Measurements from ENCODE around the gene PAGE2B. TPM values are rescaled to one million over a fixed set of nuclear protein-coding genes. Genes with fewer than 3 reads are reported as not detected.
A peak's percentile ranks its signal among the peaks of the same experiment; 100 is the strongest.
"Not testable (repeated sequence)": the region's sequence is repeated elsewhere in the genome, so short reads cannot be mapped to it uniquely, and the experiment has no call there.

The PAGE2B gene
- polyA plus RNA-seq, 4 donors: 0.24 TPM; not detected in 3

DNA sequence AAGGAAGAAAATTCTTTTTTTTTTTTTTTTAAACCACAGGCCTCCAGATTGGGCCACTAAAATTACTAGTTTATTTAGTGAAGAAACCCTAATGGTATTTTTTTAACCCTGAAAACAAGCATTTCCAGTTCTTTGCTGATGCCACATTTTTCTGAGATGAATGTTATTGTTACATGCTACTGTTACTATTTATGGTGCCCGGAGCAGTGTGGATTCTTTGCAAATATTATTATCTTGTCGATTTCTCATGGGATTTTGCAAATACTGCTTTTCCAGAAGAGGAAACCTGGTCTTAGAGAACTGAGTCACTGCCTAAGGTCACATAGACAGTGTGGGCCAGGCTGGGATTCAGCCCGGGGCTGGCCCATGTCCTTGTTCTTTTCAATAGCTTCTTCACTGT is 35.4 kb upstream of the PAGE2B start:
- Histone ChIP-seq H3K9me3 (ENCODE audit: control insufficient read depth in 2 of 2, insufficient read depth in 1 of 2, low read depth in 1 of 2, low read length in 1 of 2) (no peaks in the 10 kb centered on the region), H3K27ac (ENCODE audit: low read depth in 1 of 3, low read length in 2 of 3) (no peak overlapping the region), H3K27me3 (ENCODE audit: control insufficient read depth in 3 of 3, insufficient read depth in 3 of 3, low read length in 3 of 3) (no peaks in the 10 kb centered on the region), H3K4me3 (ENCODE audit: low read depth in 1 of 3, low read length in 3 of 3) (no peak overlapping the region), H3K36me3 (ENCODE audit: control insufficient read depth in 3 of 3, insufficient read depth in 2 of 3, low read depth in 1 of 3, low read length in 3 of 3) (no peaks in the 10 kb centered on the region), H3K4me1 (ENCODE audit: control insufficient read depth in 3 of 3, insufficient read depth in 2 of 3, low read depth in 1 of 3, low read length in 2 of 3) (no peaks in the 10 kb centered on the region)
- FAIRE-seq: no peak
- DNase-seq: no peak
- 79 to 83% (median 80%) methylated on average over 3 of the region's 3 CpGs for WGBS, 3 donors

DNA sequence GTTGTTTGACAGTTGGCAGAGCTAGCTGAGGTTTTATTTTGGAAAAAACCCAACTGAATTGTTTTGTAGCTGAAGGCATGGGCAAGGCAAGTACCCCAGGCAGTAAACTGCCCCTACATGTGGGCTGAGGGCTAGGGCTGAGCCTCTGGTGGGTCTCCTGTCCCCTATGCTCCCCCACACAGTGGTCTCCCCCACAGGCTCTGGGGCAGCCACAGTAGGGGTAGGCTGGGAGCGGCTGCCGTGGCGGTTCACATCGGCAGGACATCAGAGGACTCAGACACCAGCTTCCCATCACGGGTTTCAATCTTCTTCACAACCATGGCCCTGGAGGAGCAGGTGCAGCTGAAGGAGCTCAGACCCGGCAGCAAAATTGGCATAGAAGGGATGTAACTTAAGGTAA is 33.3 kb upstream of the PAGE2B start:
- Histone ChIP-seq H3K4me1 (ENCODE audit: control insufficient read depth in 3 of 3, insufficient read depth in 2 of 3, low read depth in 1 of 3, low read length in 2 of 3) (no peaks in the 10 kb centered on the region), H3K9me3 (ENCODE audit: control insufficient read depth in 2 of 2, insufficient read depth in 1 of 2, low read depth in 1 of 2, low read length in 1 of 2) (no peaks in the 10 kb centered on the region), H3K4me3 (ENCODE audit: low read depth in 1 of 3, low read length in 3 of 3) (no peak overlapping the region), H3K27ac (ENCODE audit: low read depth in 1 of 3, low read length in 2 of 3) (no peak overlapping the region), H3K27me3 (ENCODE audit: control insufficient read depth in 3 of 3, insufficient read depth in 3 of 3, low read length in 3 of 3) (no peaks in the 10 kb centered on the region), H3K36me3 (ENCODE audit: control insufficient read depth in 3 of 3, insufficient read depth in 2 of 3, low read depth in 1 of 3, low read length in 3 of 3) (no peaks in the 10 kb centered on the region)
- DNase-seq (no peak), FAIRE-seq (no peak)
- WGBS, 3 donors: 93 to 99% (median 98%) methylated on average over 6 of the region's 6 CpGs

DNA sequence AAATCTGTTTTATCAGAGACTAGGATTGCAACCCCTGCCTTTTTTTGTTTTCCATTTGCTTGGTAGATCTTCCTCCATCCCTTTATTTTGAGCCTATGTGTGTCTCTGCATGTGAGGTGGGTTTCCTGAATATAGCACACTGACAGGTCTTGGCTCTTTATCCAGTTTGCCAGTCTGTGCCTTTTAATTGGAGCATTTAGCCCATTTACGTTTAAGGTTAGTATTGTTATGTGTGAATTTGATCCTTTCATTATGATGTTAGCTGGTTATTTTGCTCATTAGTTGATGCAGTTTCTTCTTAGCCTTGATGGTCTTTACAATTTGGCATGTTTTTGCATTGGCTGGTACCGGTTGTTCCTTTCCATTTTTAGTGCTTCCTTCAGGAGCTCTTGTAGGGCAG is 24.2 kb upstream of the PAGE2B start:
- DNase-seq; H3K27ac ChIP-seq (ENCODE audit: low read depth in 1 of 3, low read length in 2 of 3); FAIRE-seq; H3K9me3 ChIP-seq (ENCODE audit: control insufficient read depth in 2 of 2, insufficient read depth in 1 of 2, low read depth in 1 of 2, low read length in 1 of 2); H3K36me3 ChIP-seq (ENCODE audit: control insufficient read depth in 3 of 3, insufficient read depth in 2 of 3, low read depth in 1 of 3, low read length in 3 of 3); H3K4me1 ChIP-seq (ENCODE audit: control insufficient read depth in 3 of 3, insufficient read depth in 2 of 3, low read depth in 1 of 3, low read length in 2 of 3); H3K4me3 ChIP-seq (ENCODE audit: low read depth in 1 of 3, low read length in 3 of 3); H3K27me3 ChIP-seq (ENCODE audit: control insufficient read depth in 3 of 3, insufficient read depth in 3 of 3, low read length in 3 of 3): not testable (repeated sequence)
- 76 to 92% (median 89%) methylated on average over 2 of the region's 2 CpGs for WGBS, 3 donors

DNA sequence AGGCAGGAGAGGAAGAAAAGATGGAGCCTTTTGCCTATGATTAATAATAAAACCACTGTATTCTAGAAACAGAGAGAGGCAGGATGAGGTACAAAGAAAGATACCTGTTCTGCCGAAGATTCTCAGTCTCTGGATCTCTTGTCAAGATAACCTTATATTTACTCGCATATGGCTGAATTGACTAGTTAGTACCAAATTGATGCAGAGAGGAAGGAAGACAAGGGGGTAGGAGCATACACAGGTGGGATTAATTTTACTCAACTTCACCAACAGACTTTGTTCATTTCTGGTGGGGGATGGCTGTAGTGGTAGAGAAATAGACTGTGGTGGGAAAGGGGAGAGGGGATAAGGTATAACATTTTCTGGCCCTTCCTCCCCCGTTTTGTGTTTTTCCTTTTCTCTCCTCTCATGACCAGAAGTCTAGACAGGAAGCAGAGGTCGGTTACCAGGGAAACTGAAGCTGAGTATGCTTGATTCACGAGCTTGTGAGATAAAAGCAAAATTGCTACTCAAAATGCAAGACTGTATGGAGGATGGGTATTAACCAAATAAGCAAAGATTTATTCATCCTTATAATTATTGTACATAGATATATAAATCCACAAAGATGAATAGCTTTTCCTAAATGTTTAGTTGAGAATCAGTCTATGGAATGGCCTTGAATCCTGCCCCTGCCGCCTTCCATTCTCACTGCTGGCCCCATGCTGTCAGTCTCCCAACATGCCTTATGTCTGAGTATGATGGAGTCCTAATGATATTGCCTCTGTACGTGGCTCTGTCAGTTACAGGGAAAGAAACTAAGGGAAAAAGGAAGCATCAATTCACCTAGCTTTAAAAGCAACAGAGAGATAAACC is 17.8 kb upstream of the PAGE2B start:
- FAIRE-seq (no peak), DNase-seq (peak; percentile 2 to 9)
- Histone ChIP-seq H3K4me1 (ENCODE audit: control insufficient read depth in 3 of 3, insufficient read depth in 2 of 3, low read depth in 1 of 3, low read length in 2 of 3) (no peaks in the 10 kb centered on the region), H3K27me3 (ENCODE audit: control insufficient read depth in 3 of 3, insufficient read depth in 3 of 3, low read length in 3 of 3) (no peaks in the 10 kb centered on the region), H3K9me3 (ENCODE audit: control insufficient read depth in 2 of 2, insufficient read depth in 1 of 2, low read depth in 1 of 2, low read length in 1 of 2) (no peaks in the 10 kb centered on the region), H3K27ac (ENCODE audit: low read depth in 1 of 3, low read length in 2 of 3) (no peak overlapping the region), H3K36me3 (ENCODE audit: control insufficient read depth in 3 of 3, insufficient read depth in 2 of 3, low read depth in 1 of 3, low read length in 3 of 3) (no peaks in the 10 kb centered on the region), H3K4me3 (ENCODE audit: low read depth in 1 of 3, low read length in 3 of 3) (no peak overlapping the region)
- WGBS, 3 donors: 15 to 34% (median 23%) methylated on average over 7 of the region's 7 CpGs

DNA sequence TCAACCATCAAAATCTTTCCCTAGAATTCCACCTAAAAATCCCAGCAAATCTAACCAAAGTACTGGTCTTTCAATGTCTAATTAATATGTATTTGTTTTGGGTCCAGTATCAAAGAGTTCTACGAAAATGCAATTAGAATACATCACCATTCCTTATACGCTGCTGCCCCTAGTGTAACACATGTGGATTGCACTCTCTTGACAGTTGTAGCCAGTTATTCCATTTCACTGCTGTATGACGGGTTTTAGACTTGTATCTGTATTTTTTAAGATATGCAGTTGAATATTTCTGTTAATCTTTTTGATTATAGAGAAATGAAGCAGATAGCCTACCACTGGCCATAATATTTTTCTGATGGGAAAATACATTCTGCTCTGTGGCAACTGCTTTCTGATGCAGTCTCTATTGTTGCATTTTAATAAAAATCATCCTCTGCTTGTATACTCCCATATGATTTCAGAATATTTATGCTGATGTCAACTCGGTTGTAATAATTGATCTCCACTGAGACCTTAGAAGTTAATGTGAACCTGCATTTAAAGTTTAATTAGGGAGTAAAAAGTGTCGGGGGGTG is 17.1 kb upstream of the PAGE2B start:
- no peaks in the 10 kb centered on the region for H3K4me1 ChIP-seq (ENCODE audit: control insufficient read depth in 3 of 3, insufficient read depth in 2 of 3, low read depth in 1 of 3, low read length in 2 of 3)
- 15 to 22% (median 19%) methylated on average over 5 of the region's 5 CpGs for WGBS, 3 donors
- FAIRE-seq (no peak), DNase-seq (peak; percentile 31 to 37)
- no peaks in the 10 kb centered on the region for H3K9me3 ChIP-seq (ENCODE audit: control insufficient read depth in 2 of 2, insufficient read depth in 1 of 2, low read depth in 1 of 2, low read length in 1 of 2)
- no peak overlapping the region for H3K27ac ChIP-seq (ENCODE audit: low read depth in 1 of 3, low read length in 2 of 3)
- H3K27me3 ChIP-seq (ENCODE audit: control insufficient read depth in 3 of 3, insufficient read depth in 3 of 3, low read length in 3 of 3): no peaks in the 10 kb centered on the region
- no peaks in the 10 kb centered on the region for H3K36me3 ChIP-seq (ENCODE audit: control insufficient read depth in 3 of 3, insufficient read depth in 2 of 3, low read depth in 1 of 3, low read length in 3 of 3)
- no peak overlapping the region for H3K4me3 ChIP-seq (ENCODE audit: low read depth in 1 of 3, low read length in 3 of 3)

DNA sequence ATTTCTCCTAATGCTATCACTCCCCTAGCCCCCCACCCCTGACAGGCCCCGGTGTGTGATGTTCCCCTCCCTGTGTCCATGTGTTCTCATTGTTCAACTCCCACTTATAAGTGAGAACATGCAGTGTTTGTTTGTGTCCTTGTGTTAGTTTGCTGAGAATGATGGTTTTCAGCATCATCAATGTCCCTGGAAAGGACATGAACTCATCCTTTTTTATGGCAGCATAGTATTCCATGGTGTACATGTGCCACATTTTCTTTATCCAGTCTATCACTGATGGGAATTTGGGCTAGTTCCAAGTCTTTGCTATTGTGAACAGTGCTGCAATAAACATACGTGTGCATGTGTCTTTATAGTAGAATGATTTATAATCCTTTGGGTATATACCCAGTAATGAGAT is 7.7 kb upstream of the PAGE2B start:
- WGBS, 3 donors: 73 to 75% (median 74%) methylated on average over 2 of the region's 2 CpGs
- H3K27ac ChIP-seq (ENCODE audit: low read depth in 1 of 3, low read length in 2 of 3); H3K36me3 ChIP-seq (ENCODE audit: control insufficient read depth in 3 of 3, insufficient read depth in 2 of 3, low read depth in 1 of 3, low read length in 3 of 3); H3K27me3 ChIP-seq (ENCODE audit: control insufficient read depth in 3 of 3, insufficient read depth in 3 of 3, low read length in 3 of 3); H3K4me1 ChIP-seq (ENCODE audit: control insufficient read depth in 3 of 3, insufficient read depth in 2 of 3, low read depth in 1 of 3, low read length in 2 of 3); FAIRE-seq; H3K9me3 ChIP-seq (ENCODE audit: control insufficient read depth in 2 of 2, insufficient read depth in 1 of 2, low read depth in 1 of 2, low read length in 1 of 2); DNase-seq; H3K4me3 ChIP-seq (ENCODE audit: low read depth in 1 of 3, low read length in 3 of 3): not testable (repeated sequence)

DNA sequence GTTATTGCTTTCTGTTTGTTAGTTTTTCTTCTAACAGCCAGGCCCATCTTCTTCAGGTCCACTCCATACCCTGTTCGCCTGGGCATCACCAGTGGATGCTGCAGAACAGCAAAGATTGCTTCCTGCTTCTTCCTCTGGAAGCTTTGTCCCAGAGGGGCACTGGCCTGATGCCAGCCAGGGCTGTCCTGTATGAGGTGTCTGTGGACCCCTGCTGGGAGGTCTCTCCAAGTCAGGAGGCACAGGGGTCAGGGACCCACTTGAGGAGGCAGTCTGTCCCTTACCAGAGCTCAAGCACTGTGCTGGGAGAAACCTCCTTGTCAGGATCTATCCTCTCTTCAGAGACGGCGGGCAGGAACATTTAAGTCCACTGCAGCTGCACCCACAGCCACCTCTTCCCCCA is 2.5 kb upstream of the PAGE2B start:
- no peak overlapping the region for H3K4me3 ChIP-seq (ENCODE audit: low read depth in 1 of 3, low read length in 3 of 3)
- 75 to 93% (median 85%) methylated on average over 3 of the region's 3 CpGs for WGBS, 3 donors
- H3K9me3 ChIP-seq (ENCODE audit: control insufficient read depth in 2 of 2, insufficient read depth in 1 of 2, low read depth in 1 of 2, low read length in 1 of 2): no peaks in the 10 kb centered on the region
- H3K4me1 ChIP-seq (ENCODE audit: control insufficient read depth in 3 of 3, insufficient read depth in 2 of 3, low read depth in 1 of 3, low read length in 2 of 3): no peaks in the 10 kb centered on the region
- no peaks in the 10 kb centered on the region for H3K27me3 ChIP-seq (ENCODE audit: control insufficient read depth in 3 of 3, insufficient read depth in 3 of 3, low read length in 3 of 3)
- DNase-seq: no peak
- no peak overlapping the region for H3K27ac ChIP-seq (ENCODE audit: low read depth in 1 of 3, low read length in 2 of 3)
- no peak for FAIRE-seq
- H3K36me3 ChIP-seq (ENCODE audit: control insufficient read depth in 3 of 3, insufficient read depth in 2 of 3, low read depth in 1 of 3, low read length in 3 of 3): no peaks in the 10 kb centered on the region

DNA sequence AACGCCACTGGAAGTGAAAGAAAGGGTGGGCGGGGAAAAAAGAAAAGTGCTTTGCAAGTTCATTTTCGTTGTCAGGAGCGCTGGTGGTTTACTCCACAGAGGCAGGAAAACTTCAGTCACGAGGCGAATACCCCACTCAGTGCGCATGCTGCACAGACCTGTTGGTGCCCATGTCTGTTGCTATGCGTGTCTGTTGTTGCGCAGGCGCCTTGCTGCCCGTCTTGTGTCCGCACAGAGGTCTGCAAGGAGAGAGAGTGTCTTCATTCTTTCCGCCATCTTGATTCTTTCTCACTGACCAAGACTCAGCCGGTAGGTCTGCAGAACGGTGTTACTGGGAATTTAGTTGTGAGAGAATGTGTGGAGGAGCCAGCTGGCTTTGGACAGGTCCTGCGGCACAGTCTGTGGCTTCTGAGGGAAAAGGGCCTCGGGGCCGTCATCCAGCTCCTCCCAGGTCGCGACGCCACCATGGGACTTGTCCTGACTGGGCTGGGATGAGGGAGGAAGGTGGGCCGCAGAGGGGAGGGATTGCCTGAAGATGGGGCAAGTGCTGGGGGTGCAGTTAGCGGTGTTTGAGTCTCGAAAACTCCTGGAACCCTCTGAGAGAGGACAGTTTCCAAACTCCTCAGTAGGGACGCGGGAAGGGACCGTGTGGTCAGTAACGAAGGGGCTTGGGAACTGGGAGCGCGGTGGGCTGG is 14.1 kb downstream of the PAGE2B start, which contains the start of gene PAGE2:
TSS of gene PAGE2 (plus strand) at position 224 of the 695 bp plus-strand sequence. CDS start 1,003 bp downstream, outside the sequence.
- no peak within 1 kb of the TSS for H3K4me3 ChIP-seq (ENCODE audit: low read depth in 1 of 3, low read length in 3 of 3)
- H3K36me3 ChIP-seq (ENCODE audit: control insufficient read depth in 3 of 3, insufficient read depth in 2 of 3, low read depth in 1 of 3, low read length in 3 of 3): no peaks in the 10 kb centered on the region
- H3K9me3 ChIP-seq (ENCODE audit: control insufficient read depth in 2 of 2, insufficient read depth in 1 of 2, low read depth in 1 of 2, low read length in 1 of 2): no peaks in the 10 kb centered on the region
- no peak for FAIRE-seq
- H3K27me3 ChIP-seq (ENCODE audit: control insufficient read depth in 3 of 3, insufficient read depth in 3 of 3, low read length in 3 of 3): no peaks in the 10 kb centered on the region
- H3K4me1 ChIP-seq (ENCODE audit: control insufficient read depth in 3 of 3, insufficient read depth in 2 of 3, low read depth in 1 of 3, low read length in 2 of 3): no peaks in the 10 kb centered on the region
- WGBS, 3 donors: 93 to 95% (median 95%) methylated on average over 30 of the region's 30 CpGs
- DNase-seq: no peak
- no peak within 1 kb of the TSS for H3K27ac ChIP-seq (ENCODE audit: low read depth in 1 of 3, low read length in 2 of 3)

All from small intestine (tissue), 7 donors.